WI38 (cell line): Measurements from ENCODE around the gene SKI.

Experiments used
- H3K4me3 ChIP-seq: 2 replicates; pipeline ENCODE4 v1.5.1; 2011; ENCODE audit warnings: low read depth, mild to moderate bottlenecking, control low read depth, low read length
- TF ChIP-seq, protein P1 (sequence below): IDR thresholded peaks from 2 replicates; pipeline ENCODE4 v1.5.1; 2012; ENCODE audit warnings: low read depth, mild to moderate bottlenecking, control low read depth, low read length

The SKI gene

DNA sequence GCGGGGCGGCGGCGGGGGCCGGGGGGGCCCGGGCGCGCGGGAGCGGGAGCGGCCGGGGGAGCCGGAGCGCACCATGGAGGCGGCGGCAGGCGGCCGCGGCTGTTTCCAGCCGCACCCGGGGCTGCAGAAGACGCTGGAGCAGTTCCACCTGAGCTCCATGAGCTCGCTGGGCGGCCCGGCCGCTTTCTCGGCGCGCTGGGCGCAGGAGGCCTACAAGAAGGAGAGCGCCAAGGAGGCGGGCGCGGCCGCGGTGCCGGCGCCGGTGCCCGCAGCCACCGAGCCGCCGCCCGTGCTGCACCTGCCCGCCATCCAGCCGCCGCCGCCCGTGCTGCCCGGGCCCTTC lies 546 bp downstream of the SKI start:
- H3K4me3 ChIP-seq = peak overlapping the region; percentile 81
- TF ChIP-seq, protein P1, sequence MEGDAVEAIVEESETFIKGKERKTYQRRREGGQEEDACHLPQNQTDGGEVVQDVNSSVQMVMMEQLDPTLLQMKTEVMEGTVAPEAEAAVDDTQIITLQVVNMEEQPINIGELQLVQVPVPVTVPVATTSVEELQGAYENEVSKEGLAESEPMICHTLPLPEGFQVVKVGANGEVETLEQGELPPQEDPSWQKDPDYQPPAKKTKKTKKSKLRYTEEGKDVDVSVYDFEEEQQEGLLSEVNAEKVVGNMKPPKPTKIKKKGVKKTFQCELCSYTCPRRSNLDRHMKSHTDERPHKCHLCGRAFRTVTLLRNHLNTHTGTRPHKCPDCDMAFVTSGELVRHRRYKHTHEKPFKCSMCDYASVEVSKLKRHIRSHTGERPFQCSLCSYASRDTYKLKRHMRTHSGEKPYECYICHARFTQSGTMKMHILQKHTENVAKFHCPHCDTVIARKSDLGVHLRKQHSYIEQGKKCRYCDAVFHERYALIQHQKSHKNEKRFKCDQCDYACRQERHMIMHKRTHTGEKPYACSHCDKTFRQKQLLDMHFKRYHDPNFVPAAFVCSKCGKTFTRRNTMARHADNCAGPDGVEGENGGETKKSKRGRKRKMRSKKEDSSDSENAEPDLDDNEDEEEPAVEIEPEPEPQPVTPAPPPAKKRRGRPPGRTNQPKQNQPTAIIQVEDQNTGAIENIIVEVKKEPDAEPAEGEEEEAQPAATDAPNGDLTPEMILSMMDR = no peak

DNA sequence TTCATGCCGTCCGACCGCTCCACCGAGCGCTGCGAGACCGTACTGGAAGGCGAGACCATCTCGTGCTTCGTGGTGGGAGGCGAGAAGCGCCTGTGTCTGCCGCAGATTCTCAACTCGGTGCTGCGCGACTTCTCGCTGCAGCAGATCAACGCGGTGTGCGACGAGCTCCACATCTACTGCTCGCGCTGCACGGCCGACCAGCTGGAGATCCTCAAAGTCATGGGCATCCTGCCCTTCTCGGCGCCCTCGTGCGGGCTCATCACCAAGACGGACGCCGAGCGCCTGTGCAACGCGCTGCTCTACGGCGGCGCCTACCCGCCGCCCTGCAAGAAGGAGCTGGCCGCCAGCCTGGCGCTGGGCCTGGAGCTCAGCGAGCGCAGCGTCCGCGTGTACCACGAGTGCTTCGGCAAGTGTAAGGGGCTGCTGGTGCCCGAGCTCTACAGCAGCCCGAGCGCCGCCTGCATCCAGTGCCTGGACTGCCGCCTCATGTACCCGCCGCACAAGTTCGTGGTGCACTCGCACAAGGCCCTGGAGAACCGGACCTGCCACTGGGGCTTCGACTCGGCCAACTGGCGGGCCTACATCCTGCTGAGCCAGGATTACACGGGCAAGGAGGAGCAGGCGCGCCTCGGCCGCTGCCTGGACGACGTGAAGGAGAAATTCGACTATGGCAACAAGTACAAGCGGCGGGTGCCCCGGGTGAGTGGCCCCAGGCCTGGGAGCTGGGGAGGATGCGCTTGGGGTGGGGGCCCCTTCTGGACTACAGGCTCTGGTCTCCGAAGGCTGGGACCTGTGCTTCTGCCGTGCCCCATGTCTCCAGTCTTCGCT lies 1.1 kb downstream of the SKI start:
- TF ChIP-seq, protein P1 = no peak
- H3K4me3 ChIP-seq = peak overlapping the region; percentile 81

DNA sequence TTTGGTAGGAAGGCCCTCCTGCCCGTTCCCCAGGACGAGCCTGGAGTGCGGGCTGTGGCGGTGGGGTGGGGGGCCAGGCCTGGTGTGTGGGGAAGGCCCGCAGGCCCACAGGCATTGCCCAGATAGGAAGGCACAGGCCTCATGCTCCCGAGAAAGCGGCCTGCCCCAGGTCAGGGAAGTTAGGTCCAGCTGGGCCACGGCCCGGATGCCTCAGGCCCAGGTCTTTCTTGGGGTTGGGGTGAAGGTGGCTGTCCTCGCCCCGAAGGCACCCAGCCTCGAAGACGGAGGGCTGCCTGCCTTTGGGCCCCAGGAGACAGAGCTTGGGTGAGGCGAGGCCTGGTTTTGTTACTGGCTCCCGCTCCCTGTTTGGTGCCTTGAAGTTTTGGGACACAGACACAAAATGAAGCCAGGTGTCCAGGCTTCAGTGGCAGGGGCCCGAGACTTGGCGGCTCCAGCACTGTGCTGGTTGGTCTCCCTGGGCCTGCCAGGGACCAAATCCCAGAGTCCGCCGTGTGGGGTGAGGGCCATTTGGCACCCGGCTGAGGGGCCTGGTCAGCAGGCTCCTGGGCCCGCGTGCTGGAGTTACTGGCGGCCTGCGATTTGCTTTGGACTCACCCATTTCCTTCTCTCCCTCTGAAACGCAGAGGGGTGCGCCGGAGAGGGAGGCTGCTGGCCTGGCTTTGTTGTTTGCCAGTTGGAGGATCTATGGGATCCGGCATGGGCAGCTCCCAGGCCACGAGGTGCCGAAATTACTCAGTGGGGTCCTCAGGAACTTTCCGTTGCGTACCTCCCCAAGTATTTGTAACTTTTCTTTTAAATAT lies 2.0 kb downstream of the SKI start:
- TF ChIP-seq, protein P1 = no peak
- peak overlapping the region; percentile 81 for H3K4me3 ChIP-seq

DNA sequence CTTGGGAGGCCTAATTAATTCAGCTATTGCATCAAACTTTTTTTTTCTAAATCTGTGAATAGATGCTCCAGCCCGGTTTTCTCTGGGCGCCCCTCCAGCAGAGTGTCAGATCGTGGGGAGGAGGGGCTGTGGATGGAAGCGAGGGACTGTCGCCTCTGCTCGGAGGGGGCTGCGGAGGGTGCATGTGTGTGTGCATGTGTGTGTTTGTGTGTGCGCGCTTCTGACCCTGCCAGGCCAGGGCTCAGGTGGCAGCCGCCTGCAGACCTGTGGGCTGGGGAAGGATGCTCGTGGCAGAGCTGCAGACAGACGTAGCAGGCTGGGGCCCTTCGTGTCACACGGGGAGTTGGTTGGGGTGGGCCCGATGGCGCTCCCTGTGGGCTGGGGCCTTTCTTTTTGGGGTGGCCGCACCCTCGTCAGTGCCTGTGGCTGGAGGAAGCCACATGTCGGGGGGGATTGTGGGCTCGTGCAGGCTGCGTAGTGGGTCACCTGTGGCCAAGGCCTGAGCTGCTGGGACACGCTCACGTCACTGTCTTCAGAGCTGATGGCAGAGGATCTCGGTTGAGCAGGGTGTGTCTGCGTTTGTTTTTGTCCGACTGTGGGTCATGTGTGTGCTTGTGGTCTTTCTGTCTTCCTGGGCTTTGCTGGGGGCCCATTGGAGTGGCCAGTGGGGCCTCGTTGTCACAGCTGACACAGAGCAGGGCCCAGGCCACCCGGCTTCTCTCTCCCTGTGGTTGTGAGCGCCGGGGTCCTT lies 2.8 kb downstream of the SKI start:
- H3K4me3 ChIP-seq = peak overlapping the region; percentile 81
- TF ChIP-seq, protein P1 = no peak

DNA sequence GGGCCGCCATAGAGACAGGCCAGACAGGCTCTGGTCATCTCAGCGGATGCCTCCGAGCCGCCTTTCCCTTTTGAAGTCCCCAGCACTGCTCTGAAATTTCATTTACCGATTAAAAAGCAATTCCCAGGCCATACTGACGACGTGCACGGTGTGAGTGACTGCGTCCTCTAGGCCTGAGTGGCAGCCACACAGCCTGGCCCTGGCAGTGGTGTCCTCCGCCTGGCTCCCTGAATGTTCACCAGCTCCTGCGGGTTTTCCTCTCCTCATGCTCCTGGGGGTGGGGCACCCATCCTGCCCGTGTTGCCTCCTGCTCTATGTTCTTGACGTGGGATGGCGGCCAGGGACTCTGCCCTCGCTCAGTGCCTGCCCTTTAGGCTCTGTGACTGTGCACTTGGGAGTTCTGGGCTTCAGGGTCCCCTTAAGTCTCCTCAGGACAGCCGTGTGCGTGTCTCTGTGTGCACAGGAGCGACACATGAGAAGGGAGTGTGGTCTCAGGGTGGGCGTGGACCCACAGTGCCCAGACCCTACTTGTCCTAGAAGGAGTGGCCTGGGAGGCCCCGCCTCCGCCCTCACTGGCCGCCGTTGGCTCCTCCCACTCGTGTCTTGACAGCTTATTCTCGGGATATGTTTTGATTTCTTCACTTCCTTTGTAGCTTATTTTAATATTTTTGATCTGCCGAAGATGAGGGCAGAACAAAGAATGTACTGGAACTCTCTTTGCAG lies 3.6 kb downstream of the SKI start:
- peak overlapping the region; percentile 81 for H3K4me3 ChIP-seq
- TF ChIP-seq, protein P1 = no peak

DNA sequence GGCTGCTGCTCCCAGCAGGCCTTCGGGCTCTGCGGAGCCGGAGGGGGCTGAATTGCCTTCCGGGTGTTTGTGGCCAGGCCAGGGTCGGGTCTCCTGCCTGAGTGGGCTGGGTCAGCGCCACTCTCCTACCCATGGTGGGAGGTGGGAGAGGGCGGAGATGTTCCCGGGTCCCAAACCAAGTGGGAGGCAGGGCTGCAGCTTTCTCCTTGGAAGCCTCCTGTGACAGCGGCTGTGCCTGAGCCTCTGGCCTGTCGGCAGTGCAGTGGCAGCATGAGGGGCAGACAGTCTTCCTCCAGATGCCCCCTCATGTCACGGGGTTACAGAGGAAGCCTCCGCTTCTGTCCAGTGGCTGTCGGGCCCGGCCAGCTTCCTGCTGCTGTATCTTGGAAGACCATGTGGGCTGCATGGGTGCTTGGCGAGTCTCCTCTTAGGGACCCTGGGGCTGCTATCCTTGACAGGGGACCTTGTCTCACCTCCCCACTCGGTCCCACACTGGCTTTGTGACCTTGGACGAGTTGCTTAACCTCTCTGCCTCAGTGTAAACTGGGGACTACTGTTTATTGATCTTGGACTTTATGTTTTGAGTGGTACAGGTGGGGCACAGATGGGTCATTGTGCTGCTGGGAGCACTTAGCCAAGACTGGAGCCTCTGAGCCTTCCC lies 4.3 kb downstream of the SKI start:
- TF ChIP-seq, protein P1 = no peak
- H3K4me3 ChIP-seq = peak overlapping the region; percentile 81
